ENCODE data around the gene EXOC4.
"Not testable (repeated sequence)": the region's sequence is repeated elsewhere in the genome, so short reads cannot be mapped to it uniquely, and the experiment has no call there.

Gene EXOC4

DNA sequence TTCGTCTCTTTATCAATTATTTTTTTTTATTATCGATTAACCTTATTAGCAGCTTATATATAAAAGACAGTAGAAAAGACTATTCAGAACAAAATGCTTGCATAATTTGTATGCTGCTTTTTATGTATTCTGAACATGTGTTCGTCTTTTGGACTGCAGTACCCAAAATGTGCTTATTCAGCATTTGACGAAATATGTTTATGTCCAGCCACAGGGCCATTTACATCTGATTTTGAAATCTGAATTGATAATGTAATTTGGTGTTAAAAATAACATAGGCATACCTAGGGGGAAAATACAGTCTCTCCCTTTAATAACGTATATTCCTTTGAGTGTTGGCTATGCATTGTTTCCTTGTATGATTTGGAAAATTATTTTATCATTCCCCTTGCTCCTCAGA, 386.0 kb downstream of the EXOC4 start:
- no peak for TF ChIP-seq EZH2 (IDR thresholded peaks at IDR 0.05; ENCODE audit: borderline replicate concordance, low read length)
- TF ChIP-seq, protein P1, sequence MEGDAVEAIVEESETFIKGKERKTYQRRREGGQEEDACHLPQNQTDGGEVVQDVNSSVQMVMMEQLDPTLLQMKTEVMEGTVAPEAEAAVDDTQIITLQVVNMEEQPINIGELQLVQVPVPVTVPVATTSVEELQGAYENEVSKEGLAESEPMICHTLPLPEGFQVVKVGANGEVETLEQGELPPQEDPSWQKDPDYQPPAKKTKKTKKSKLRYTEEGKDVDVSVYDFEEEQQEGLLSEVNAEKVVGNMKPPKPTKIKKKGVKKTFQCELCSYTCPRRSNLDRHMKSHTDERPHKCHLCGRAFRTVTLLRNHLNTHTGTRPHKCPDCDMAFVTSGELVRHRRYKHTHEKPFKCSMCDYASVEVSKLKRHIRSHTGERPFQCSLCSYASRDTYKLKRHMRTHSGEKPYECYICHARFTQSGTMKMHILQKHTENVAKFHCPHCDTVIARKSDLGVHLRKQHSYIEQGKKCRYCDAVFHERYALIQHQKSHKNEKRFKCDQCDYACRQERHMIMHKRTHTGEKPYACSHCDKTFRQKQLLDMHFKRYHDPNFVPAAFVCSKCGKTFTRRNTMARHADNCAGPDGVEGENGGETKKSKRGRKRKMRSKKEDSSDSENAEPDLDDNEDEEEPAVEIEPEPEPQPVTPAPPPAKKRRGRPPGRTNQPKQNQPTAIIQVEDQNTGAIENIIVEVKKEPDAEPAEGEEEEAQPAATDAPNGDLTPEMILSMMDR (IDR thresholded peaks at IDR 0.05; ENCODE audit: low read length) = no peak
- Histone ChIP-seq H3K27me3 (ENCODE audit: insufficient read depth, low read length) (no peaks in the 10 kb centered on the region), H3K27ac (ENCODE audit: low read depth, low read length, poor library complexity, severe bottlenecking) (no peak overlapping the region), H3K4me1 (ENCODE audit: insufficient read depth, low read length, severe bottlenecking) (no peaks in the 10 kb centered on the region), H3K9me3 (ENCODE audit: low read length) (no peaks in the 10 kb centered on the region), H4K20me1 (ENCODE audit: insufficient read depth, low read length) (0 out of 2 replicates have a peak, but pooled peaks cover 3% of the 10 kb centered on the region), H3K4me2 (ENCODE audit: low read length) (no peak overlapping the region), H3K79me2 (ENCODE audit: insufficient read depth, low read length) (no peaks in the 10 kb centered on the region), H3F3A (ENCODE audit: insufficient read depth, low read length) (no peaks in the 10 kb centered on the region; the same call in 1 of the 2 replicates), H3K9ac (ENCODE audit: low read length) (no peak overlapping the region), H3K36me3 (ENCODE audit: insufficient read depth, low read length) (no peaks in the 10 kb centered on the region), H2AFZ (ENCODE audit: low read length) (no peak overlapping the region), H3K4me3 (ENCODE audit: low read depth, low read length, poor library complexity, severe bottlenecking) (no peak overlapping the region), H3K9me2 (ENCODE audit: low read depth, low read length) (no peaks in the 10 kb centered on the region)

DNA sequence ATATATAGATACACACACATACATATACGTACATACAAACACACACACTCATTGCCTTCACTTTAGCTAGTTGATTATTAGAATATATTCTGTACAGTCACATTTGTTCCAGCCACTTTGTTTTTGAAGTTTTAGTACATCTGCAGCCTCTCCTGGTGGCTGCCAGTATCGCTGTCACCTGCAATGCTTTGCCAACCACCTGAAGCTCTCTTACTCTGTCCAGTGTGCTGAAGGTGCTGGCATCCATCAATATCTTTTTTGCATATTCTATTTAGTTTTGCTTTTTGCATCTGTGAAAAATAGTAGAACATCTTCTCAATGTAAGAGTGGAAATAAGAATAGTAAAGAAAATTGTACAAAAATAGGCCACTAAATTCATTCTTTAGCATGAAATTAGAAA, 388.6 kb downstream of the EXOC4 start:
- TF ChIP-seq, protein P1 (IDR thresholded peaks at IDR 0.05; ENCODE audit: low read length) = peak; percentile 16; the same call in 1 of the 2 replicates
- no peak for TF ChIP-seq EZH2 (IDR thresholded peaks at IDR 0.05; ENCODE audit: borderline replicate concordance, low read length)

DNA sequence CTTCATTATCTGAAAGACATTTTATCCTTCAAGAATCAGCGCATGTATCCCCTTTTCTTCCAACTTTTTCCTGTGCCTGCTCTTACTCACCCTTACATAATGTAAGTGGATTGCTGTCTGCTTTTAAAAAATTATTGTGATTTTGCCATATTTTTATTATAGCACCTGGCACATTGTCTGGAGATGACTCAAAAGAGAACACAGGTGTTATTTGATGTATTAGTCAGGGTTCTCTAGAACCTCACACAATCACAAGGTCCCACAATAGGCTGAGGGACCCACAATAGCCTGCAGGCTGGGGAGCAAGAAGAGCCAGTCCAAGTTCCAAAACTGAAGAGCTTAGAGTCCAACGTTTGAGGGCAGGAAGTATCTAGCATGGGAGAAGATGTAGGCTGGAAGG, 390.0 kb downstream of the EXOC4 start:
- Histone ChIP-seq H3K27me3 (ENCODE audit: insufficient read depth, low read length) (no peaks in the 10 kb centered on the region), H3K79me2 (ENCODE audit: insufficient read depth, low read length) (no peaks in the 10 kb centered on the region), H3K9me3 (ENCODE audit: low read length) (no peaks in the 10 kb centered on the region), H3K4me1 (ENCODE audit: insufficient read depth, low read length, severe bottlenecking) (no peaks in the 10 kb centered on the region), H3K9me2 (ENCODE audit: low read depth, low read length) (no peaks in the 10 kb centered on the region), H3K36me3 (ENCODE audit: insufficient read depth, low read length) (no peaks in the 10 kb centered on the region), H3F3A (ENCODE audit: insufficient read depth, low read length) (no peaks in the 10 kb centered on the region), H3K4me2 (ENCODE audit: low read length) (no peak overlapping the region), H3K4me3 (ENCODE audit: low read depth, low read length, poor library complexity, severe bottlenecking) (no peak overlapping the region), H2AFZ (ENCODE audit: low read length) (no peak overlapping the region), H3K27ac (ENCODE audit: low read depth, low read length, poor library complexity, severe bottlenecking) (no peak overlapping the region), H3K9ac (ENCODE audit: low read length) (no peak overlapping the region), H4K20me1 (ENCODE audit: insufficient read depth, low read length) (0 out of 2 replicates have a peak, but pooled peaks cover 3% of the 10 kb centered on the region)
- TF ChIP-seq EZH2 (IDR thresholded peaks at IDR 0.05; ENCODE audit: borderline replicate concordance, low read length) = no peak
- TF ChIP-seq, protein P1 (IDR thresholded peaks at IDR 0.05; ENCODE audit: low read length) = no peak

More for the DNA sequence above, 388.6 kb downstream of the EXOC4 start:
- Histone ChIP-seq H3K27ac (ENCODE audit: low read depth, low read length, poor library complexity, severe bottlenecking) (no peak overlapping the region), H3F3A (ENCODE audit: insufficient read depth, low read length) (no peaks in the 10 kb centered on the region; the same call in 1 of the 2 replicates), H3K9me2 (ENCODE audit: low read depth, low read length) (no peaks in the 10 kb centered on the region), H3K79me2 (ENCODE audit: insufficient read depth, low read length) (no peaks in the 10 kb centered on the region), H3K9ac (ENCODE audit: low read length) (no peak overlapping the region), H3K36me3 (ENCODE audit: insufficient read depth, low read length) (no peaks in the 10 kb centered on the region), H2AFZ (ENCODE audit: low read length) (no peak overlapping the region), H3K9me3 (ENCODE audit: low read length) (no peaks in the 10 kb centered on the region), H4K20me1 (ENCODE audit: insufficient read depth, low read length) (0 out of 2 replicates have a peak, but pooled peaks cover 3% of the 10 kb centered on the region), H3K4me1 (ENCODE audit: insufficient read depth, low read length, severe bottlenecking) (no peaks in the 10 kb centered on the region), H3K4me3 (ENCODE audit: low read depth, low read length, poor library complexity, severe bottlenecking) (no peak overlapping the region), H3K4me2 (ENCODE audit: low read length) (no peak overlapping the region), H3K27me3 (ENCODE audit: insufficient read depth, low read length) (no peaks in the 10 kb centered on the region)

DNA sequence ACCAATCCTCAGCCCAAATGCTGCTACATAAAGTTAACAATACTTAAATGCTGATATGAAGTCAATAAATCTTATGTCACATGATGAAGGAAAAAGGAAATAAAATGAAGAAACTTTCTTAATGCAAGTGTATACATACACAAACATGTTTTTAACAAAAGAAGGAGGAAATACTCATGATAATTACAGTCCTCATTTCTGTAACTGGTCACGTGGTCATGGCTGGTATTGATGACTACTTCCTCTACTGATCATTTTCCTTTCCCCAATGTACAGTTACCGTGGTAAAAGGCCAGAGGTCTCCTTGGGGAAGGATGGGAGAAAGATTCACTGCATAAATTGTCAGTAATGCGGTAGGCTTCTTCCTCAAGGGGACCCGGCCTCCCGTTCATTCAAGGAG, 390.8 kb downstream of the EXOC4 start:
- not testable (repeated sequence) for H2AFZ ChIP-seq (ENCODE audit: low read length); H4K20me1 ChIP-seq (ENCODE audit: insufficient read depth, low read length); H3K27ac ChIP-seq (ENCODE audit: low read depth, low read length, poor library complexity, severe bottlenecking); H3F3A ChIP-seq (ENCODE audit: insufficient read depth, low read length); H3K27me3 ChIP-seq (ENCODE audit: insufficient read depth, low read length); H3K4me3 ChIP-seq (ENCODE audit: low read depth, low read length, poor library complexity, severe bottlenecking); H3K79me2 ChIP-seq (ENCODE audit: insufficient read depth, low read length); H3K9me2 ChIP-seq (ENCODE audit: low read depth, low read length); H3K36me3 ChIP-seq (ENCODE audit: insufficient read depth, low read length); H3K4me2 ChIP-seq (ENCODE audit: low read length); H3K9me3 ChIP-seq (ENCODE audit: low read length); H3K9ac ChIP-seq (ENCODE audit: low read length); H3K4me1 ChIP-seq (ENCODE audit: insufficient read depth, low read length, severe bottlenecking)

All from OCI-LY1 (cell line).